ENCODE results near the gene NKIRAS2. TPM values are rescaled to one million over a fixed set of nuclear protein-coding genes. Genes with fewer than 3 reads are reported as not detected.
A peak's percentile ranks its signal among the peaks of the same experiment; 100 is the strongest.
"Not testable (repeated sequence)": the region's sequence is repeated elsewhere in the genome, so short reads cannot be mapped to it uniquely, and the experiment has no call there.

NKIRAS2 gene
- total RNA-seq, 2 donors from 2014 or later, result 48.0 to 51.2 TPM

DNA sequence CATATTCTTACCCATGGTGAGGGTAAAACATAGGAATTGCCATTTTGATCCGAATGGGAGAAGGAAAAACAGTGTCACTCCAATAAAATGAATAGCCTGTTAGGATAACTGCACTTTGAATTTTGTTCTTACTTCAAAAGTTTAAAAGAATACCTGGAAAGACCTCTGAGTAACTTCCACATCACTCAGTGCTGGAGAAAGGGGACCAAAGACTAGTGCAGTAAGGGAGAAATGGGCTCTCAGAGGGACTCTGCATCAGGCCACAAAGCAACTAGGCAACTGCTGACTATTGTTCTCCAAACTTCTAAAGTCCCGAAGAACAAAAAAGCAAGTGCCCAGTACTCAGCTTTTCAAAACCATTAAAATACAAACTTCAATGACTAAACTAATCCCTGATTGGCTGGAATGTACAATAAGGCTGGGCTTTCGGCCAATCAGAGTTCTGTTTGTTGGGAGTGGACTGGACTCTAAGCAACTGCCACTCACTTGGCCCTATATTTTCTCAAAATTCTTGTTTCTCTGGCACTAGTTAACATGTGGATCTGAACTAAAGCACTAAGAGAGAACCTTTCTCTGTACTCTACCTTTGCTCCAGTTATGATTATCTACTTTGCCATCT lies 8.9 kb upstream of the NKIRAS2 start:
- Mint-ChIP-seq H3K4me3 (no peak overlapping the region), H3K4me1 (peaks cover 25% of the 10 kb centered on the region), H3K36me3 (ENCODE audit: low read depth) (peaks cover 34% of the 10 kb centered on the region), H3K27me3 (ENCODE audit: insufficient read depth) (no peaks in the 10 kb centered on the region), H3K27ac (peak overlapping the region; percentile 64), H3K9me3 (no peaks in the 10 kb centered on the region)
- Histone ChIP-seq H3K27me3 (ENCODE audit: control insufficient read depth, insufficient read depth, low read length, poor library complexity, severe bottlenecking) (no peaks in the 10 kb centered on the region), H3K9me3 (ENCODE audit: control insufficient read depth, low read length) (no peaks in the 10 kb centered on the region), H3K36me3 (ENCODE audit: control insufficient read depth, insufficient read depth, low read length) (peaks cover 31% of the 10 kb centered on the region), H3K4me3 (ENCODE audit: low read length) (no peak overlapping the region), H3K9ac (ENCODE audit: extremely low read depth, low read length, poor library complexity, severe bottlenecking) (no peak overlapping the region), H3K27ac (ENCODE audit: low read depth, low read length) (no peak overlapping the region), H3K4me1 (ENCODE audit: control insufficient read depth, insufficient read depth, low read length) (peaks cover 3% of the 10 kb centered on the region)
- DNase-seq, result peak; percentile 60
- 83 to 94% methylated on average over 2 to 3 of the region's 3 CpGs for WGBS, 2 experiments (ENCODE audit: insufficient coverage in 1 of 2, insufficient read length in 1 of 2)
- TF ChIP-seq, protein P1, sequence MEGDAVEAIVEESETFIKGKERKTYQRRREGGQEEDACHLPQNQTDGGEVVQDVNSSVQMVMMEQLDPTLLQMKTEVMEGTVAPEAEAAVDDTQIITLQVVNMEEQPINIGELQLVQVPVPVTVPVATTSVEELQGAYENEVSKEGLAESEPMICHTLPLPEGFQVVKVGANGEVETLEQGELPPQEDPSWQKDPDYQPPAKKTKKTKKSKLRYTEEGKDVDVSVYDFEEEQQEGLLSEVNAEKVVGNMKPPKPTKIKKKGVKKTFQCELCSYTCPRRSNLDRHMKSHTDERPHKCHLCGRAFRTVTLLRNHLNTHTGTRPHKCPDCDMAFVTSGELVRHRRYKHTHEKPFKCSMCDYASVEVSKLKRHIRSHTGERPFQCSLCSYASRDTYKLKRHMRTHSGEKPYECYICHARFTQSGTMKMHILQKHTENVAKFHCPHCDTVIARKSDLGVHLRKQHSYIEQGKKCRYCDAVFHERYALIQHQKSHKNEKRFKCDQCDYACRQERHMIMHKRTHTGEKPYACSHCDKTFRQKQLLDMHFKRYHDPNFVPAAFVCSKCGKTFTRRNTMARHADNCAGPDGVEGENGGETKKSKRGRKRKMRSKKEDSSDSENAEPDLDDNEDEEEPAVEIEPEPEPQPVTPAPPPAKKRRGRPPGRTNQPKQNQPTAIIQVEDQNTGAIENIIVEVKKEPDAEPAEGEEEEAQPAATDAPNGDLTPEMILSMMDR (conservative IDR thresholded peaks at IDR 0.05), result no peak

- not testable (repeated sequence) for H3K4me1 ChIP-seq (ENCODE audit: control insufficient read depth, insufficient read depth, low read length); H3K9me3 Mint-ChIP-seq; H3K27me3 Mint-ChIP-seq (ENCODE audit: insufficient read depth); H3K9ac ChIP-seq (ENCODE audit: extremely low read depth, low read length, poor library complexity, severe bottlenecking); H3K4me3 Mint-ChIP-seq; DNase-seq; H3K4me3 ChIP-seq (ENCODE audit: low read length); H3K27me3 ChIP-seq (ENCODE audit: control insufficient read depth, insufficient read depth, low read length, poor library complexity, severe bottlenecking); H3K9me3 ChIP-seq (ENCODE audit: control insufficient read depth, low read length)
- WGBS, 2 experiments (ENCODE audit: insufficient coverage in 1 of 2, insufficient read length in 1 of 2), result 71 to 83% methylated on average over 4 of the region's 4 CpGs
- peak overlapping the region; percentile 41 for H3K27ac ChIP-seq (ENCODE audit: low read depth, low read length)
- Mint-ChIP-seq H3K4me1 (peaks cover 28% of the 10 kb centered on the region), H3K36me3 (ENCODE audit: low read depth) (peaks cover 31% of the 10 kb centered on the region), H3K27ac (peak overlapping the region; percentile 56)
- peaks cover 27% of the 10 kb centered on the region for H3K36me3 ChIP-seq (ENCODE audit: control insufficient read depth, insufficient read depth, low read length)
These were observed 7.5 kb upstream of the NKIRAS2 start for GRCh38 chr17:42012363-42012762.

DNA sequence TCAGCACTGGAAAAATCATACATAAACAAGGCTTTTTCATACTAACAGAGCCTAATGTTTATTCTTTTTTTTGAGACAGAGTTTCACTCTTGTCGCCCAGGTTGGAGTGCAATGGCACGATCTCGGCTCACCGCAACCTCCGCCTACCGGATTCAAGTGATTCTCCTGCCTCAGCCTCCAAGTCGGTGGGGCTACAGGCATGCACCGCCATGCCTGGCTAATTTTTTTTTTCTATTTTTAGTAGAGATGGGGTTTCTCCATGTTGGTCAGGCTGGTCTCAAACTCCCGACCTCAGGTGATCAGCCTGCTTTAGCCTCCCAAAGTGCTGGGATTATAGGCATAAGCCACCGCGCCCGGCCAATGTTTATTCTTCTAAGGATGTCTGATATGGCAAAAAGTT lies 6.2 kb upstream of the NKIRAS2 start:
- H3K27me3 ChIP-seq (ENCODE audit: control insufficient read depth, insufficient read depth, low read length, poor library complexity, severe bottlenecking); H3K4me1 ChIP-seq (ENCODE audit: control insufficient read depth, insufficient read depth, low read length); H3K9me3 Mint-ChIP-seq; H3K9me3 ChIP-seq (ENCODE audit: control insufficient read depth, low read length); H3K27me3 Mint-ChIP-seq (ENCODE audit: insufficient read depth); H3K9ac ChIP-seq (ENCODE audit: extremely low read depth, low read length, poor library complexity, severe bottlenecking); DNase-seq; H3K4me3 Mint-ChIP-seq; H3K4me3 ChIP-seq (ENCODE audit: low read length): not testable (repeated sequence)
- peaks cover 36% of the 10 kb centered on the region for H3K4me1 Mint-ChIP-seq
- H3K27ac Mint-ChIP-seq, result peak overlapping the region; percentile 56
- peaks cover 30% of the 10 kb centered on the region for H3K36me3 Mint-ChIP-seq (ENCODE audit: low read depth)
- peaks cover 26% of the 10 kb centered on the region for H3K36me3 ChIP-seq (ENCODE audit: control insufficient read depth, insufficient read depth, low read length)
- WGBS, 2 experiments (ENCODE audit: insufficient coverage in 1 of 2, insufficient read length in 1 of 2), result 96 to 100% methylated on average over 10 to 12 of the region's 12 CpGs
- H3K27ac ChIP-seq (ENCODE audit: low read depth, low read length), result peak overlapping the region; percentile 21

DNA sequence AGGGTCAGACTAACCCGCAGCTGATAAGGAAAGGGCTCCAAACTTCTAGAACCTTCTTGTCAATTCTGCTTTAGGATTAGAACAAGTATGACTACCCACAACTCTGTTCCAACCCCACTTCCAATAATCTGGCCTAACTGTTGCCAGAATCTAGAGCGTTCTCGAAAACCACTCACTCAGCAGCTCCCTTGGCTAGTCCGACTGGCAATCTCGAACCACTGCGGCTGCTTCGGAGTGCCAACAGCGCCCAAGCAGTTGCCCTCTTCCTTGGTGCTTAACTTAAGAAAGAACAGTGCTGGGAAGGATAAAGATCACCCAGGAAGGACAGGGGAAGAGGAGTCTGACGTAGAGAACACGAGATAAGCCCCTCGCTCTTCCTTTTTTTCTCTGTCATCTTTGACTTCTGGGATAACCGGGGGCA lies 3.5 kb upstream of the NKIRAS2 start:
- TF ChIP-seq, protein P1 (conservative IDR thresholded peaks at IDR 0.05), result no peak
- 13 to 21% methylated on average over 7 to 12 of the region's 12 CpGs for WGBS, 2 experiments (ENCODE audit: insufficient coverage in 1 of 2, insufficient read length in 1 of 2)
- Histone ChIP-seq H3K4me3 (ENCODE audit: low read length) (peak overlapping the region; percentile 99), H3K9ac (ENCODE audit: extremely low read depth, low read length, poor library complexity, severe bottlenecking) (peak overlapping the region; percentile 96), H3K4me1 (ENCODE audit: control insufficient read depth, insufficient read depth, low read length) (peaks cover 7% of the 10 kb centered on the region), H3K9me3 (ENCODE audit: control insufficient read depth, low read length) (no peaks in the 10 kb centered on the region), H3K27me3 (ENCODE audit: control insufficient read depth, insufficient read depth, low read length, poor library complexity, severe bottlenecking) (no peaks in the 10 kb centered on the region), H3K27ac (ENCODE audit: low read depth, low read length) (peak overlapping the region; percentile 92), H3K36me3 (ENCODE audit: control insufficient read depth, insufficient read depth, low read length) (peaks cover 15% of the 10 kb centered on the region)
- DNase-seq, result peak; percentile 72
- Mint-ChIP-seq H3K27ac (peak overlapping the region; percentile 99), H3K9me3 (no peaks in the 10 kb centered on the region), H3K27me3 (ENCODE audit: insufficient read depth) (no peaks in the 10 kb centered on the region), H3K4me3 (peak overlapping the region; percentile 90), H3K4me1 (peaks cover 41% of the 10 kb centered on the region), H3K36me3 (ENCODE audit: low read depth) (peaks cover 13% of the 10 kb centered on the region)

All from endodermal cell (in vitro differentiated cells).